HG03342 (cell line): ENCODE measurements around the gene GSTA4.
"Not testable (repeated sequence)": the region's sequence is repeated elsewhere in the genome, so short reads cannot be mapped to it uniquely, and the experiment has no call there.

ENCODE experiments used
- ATAC-seq: cut with Tn5 transposase; IDR thresholded peaks from one replicate; pipeline ENCODE4 v1.9.1; 2021; ENCODE audit warnings: mild to moderate bottlenecking, moderate library complexity; ENCODE audit not compliant: unreplicated experiment

Gene GSTA4

GRCh38 chr6:52976591-52977035 lies 18.5 kb downstream of the GSTA4 start:
- peak; percentile 90 for ATAC-seq

- no peak for ATAC-seq
Observed at GRCh38 chr6:52976149-52976548, 18.9 kb downstream of the GSTA4 start.

GRCh38 chr6:52975580-52975979 lies 19.5 kb downstream of the GSTA4 start:
- no peak for ATAC-seq

DNA sequence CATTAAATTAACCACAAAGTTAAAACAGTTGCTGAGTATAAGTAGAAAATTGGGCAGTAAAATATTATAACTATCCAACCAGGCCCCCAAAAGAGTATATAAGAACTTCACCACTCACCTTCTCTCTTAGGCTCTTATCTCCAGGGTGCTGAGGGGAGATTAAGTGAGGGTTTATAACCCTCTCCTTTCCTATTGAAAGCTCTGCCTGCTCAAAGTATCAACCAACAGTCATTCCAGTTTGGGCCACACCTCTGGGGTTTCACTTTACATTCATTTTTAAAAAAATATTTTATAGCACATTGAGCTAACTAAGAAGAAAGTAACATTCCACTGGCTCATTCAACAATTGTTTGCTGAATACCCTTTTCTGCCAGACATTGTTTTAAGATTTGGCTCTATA lies 22.1 kb downstream of the GSTA4 start:
- no peak for ATAC-seq

DNA sequence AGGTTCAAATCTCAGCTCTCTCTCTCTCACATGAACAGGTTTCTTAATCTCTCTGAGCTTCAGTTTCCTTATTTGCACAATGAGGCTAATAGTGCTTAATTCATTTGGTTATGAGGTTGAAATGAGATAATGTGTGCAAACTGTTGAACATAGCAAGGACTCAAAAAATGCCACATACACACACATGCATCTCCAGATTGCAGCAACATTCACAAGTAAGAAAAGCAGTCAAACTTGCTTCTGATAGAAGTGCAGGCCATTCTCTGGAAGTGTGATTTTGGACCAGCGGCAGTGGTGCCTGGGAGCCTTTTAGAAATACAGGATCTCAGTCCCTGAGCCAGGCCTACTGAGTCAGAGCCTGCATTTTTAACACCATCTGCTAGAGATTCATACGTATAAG lies 25.7 kb downstream of the GSTA4 start:
- ATAC-seq = no peak

GRCh38 chr6:52966101-52966500 lies 29.0 kb downstream of the GSTA4 start:
- no peak for ATAC-seq

GRCh38 chr6:52965380-52965779 lies 29.7 kb downstream of the GSTA4 start:
- no peak for ATAC-seq

GRCh38 chr6:52964318-52964717 lies 30.8 kb downstream of the GSTA4 start:
- no peak for ATAC-seq

GRCh38 chr6:52962701-52963100 lies 32.4 kb downstream of the GSTA4 start:
- ATAC-seq = no peak

DNA sequence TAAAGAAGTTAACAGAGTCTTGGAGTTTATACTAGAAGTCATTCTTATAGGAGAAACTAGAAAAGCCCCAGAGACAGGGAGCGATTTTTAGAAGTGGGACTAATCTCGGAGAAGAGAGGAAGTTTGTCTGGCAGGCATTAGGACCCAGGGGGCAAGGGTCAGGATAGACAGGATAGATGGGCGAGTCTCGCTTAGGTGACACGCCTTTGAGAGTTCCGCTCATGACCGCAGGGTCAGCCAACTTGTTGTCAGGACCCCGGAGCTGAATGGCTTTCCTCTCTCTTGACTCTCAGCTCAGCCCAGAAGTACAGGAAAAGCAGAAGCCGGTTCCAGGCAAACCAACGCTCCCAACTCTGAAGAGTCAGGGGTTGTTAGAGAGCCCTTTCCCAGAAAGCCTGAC lies 34.1 kb downstream of the GSTA4 start:
- not testable (repeated sequence) for ATAC-seq

- not testable (repeated sequence) for ATAC-seq
Observed at GRCh38 chr6:52960211-52960610, 34.9 kb downstream of the GSTA4 start.

GRCh38 chr6:52958546-52959255 lies 36.4 kb downstream of the GSTA4 start:
- no peak for ATAC-seq

- ATAC-seq = no peak
Observed at GRCh38 chr6:52955871-52956270, 39.2 kb downstream of the GSTA4 start.

GRCh38 chr6:52953911-52954839 lies 40.9 kb downstream of the GSTA4 start:
- ATAC-seq = peak; percentile 46

DNA sequence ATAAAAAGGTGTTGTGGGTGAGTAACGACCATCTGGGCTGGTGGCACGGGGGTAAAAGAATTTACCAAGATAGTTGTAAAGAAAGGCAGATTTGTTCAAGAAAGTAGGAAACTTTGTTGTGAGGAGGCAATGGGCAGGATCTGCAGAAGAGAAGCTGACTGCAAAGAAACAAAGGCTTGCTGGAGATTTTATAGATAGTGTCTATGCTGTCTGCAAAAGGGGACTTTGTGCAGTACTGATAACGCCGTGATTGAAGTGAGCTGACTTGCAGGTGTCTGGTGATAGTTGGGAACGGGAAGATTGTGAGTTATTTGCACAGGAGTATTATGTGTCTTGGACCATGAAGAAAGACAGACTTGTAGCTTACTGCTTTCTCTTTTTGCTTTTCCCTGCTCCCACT lies 48.8 kb downstream of the GSTA4 start:
- no peak for ATAC-seq

DNA sequence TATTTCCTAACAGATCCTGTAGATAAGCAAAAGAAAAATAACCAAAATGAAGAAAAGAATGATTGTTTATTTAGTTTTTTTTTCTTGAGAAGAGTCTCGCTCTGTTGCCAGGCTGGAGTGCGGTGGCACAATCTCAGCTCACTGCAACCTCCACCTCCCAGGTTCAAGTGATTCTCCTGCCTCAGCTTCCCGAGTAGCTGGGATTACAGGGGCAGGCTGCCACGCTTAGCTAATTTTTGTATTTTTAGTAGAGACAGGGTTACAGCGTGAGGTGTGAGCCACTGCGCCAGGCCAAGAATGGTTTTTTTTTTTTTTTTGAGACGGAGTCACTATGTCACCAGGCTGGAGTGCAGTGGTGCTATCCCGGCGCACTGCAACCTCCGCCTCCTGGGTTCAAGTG lies 52.3 kb downstream of the GSTA4 start:
- not testable (repeated sequence) for ATAC-seq

DNA sequence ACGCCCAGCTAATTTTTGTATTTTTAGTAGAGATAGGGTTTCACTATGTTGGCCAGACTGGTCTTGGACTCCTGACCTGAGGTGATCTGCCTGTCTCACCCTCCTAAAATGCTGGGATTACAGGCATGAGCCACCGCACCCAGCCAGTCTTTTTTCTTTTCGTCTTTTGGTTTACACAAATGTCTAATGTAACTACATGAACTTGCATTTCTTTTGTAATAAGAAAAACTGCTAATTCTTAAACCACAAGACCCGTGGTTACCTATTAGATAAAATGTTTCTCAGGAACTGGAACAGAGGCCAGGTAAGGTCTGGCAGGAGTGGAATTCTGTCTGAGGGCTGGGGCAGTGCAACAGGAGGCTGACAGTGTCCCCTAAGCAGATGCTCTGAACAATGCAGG lies 52.9 kb downstream of the GSTA4 start:
- no peak for ATAC-seq

DNA sequence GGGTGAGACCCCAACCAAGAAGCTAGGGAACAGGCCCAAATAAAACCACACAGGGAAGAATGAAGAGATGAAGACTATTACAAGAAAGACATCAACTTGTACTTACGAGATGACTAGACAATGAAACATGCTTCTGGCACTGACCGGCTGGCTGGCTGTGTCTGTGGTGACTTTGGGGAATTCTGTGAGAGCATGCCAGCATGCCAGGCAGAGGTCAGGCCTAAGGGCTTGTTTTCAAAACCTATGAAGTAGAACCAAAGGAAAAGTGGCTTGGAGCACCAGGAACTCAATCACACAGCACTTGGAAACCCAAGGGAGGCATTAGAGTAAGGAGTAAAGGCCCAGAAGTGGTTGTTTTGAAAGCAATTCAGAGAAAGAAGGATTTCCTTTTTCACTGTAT lies 57.2 kb downstream of the GSTA4 start:
- ATAC-seq = no peak

DNA sequence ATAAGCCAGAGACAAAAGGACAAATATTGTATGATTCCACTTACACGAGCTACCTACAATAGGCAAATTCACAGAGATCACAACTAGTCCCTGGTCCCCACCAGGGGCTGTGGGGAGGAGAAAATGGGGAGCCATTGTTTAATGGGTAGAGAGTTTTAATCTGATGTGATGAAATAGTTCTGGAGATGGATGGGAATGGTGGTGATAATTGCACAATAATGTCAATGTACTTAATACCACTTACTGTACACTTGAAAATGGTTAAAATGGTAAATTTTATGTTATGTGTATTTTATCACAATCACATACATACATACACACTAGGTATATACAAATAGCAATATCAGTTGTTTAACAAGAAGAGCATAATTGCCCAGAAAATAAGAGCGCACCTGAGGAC lies 61.3 kb downstream of the GSTA4 start:
- no peak for ATAC-seq

GRCh38 chr6:52931351-52931750 lies 63.7 kb downstream of the GSTA4 start:
- ATAC-seq = no peak

DNA sequence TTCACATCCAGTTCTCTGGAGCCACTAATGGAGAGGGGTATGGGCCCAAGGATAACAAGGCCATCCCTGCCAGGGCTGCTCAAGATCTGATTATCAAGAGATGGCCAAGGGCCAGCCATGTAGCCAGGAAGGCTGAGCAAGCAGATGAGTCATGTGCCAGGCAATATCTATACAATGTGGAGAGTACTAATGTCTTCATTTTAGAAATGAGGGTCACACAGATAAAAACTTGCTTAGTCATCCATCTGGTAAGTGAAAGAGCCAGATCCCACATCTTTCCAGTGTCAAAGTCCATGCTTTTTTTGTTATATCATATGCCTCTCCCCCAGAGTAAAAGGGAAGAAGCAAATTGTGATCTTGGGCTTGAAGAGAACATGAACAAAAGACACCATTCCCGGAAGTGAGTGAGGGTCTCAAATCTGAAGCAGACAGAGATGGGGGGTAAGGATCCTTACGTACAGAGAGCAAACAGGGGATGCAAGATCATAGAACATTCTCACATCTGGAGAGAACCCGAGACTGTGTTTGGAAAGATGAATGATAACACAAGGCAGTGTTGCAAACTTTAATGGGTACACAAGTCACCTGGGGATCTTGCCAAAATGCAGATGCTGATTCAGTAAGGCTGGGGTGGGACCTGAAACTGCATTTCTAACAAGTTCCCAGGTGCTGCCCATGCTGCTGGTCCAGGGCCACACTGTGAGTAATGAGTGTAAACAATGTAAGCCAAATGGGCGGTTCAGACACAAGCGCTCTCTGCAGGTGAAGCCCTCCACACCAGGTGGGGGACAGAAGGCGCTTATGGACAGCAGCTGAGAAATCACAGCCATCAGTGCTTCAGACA lies 65.5 kb downstream of the GSTA4 start:
- ATAC-seq = no peak
